Right lobe of liver (tissue), 6 donors: ENCODE measurements around the gene GRAMD4. TPM values are rescaled to one million over a fixed set of nuclear protein-coding genes. Genes with fewer than 3 reads are reported as not detected.

Source experiments
- ATAC-seq, 4 donors: fragments of 200-7000 bp; cut with Tn5 transposase; one replicate each; pipeline ENCODE4 v1.9.1; 2020; ENCODE audit warnings: mild to moderate bottlenecking in 4 of 4, moderate library complexity in 4 of 4
- DNase-seq, 3 donors: peaks; one replicate each; pipeline ENCODE4 v3.0.0-alpha.2; 2020
- H3K27ac ChIP-seq, 3 donors: fragments of 200-600 bp; one replicate each; pipeline ENCODE4 v1.8.0; 2022
- H3K27me3 ChIP-seq, 2 donors: fragments of 200-600 bp; one replicate each; pipeline ENCODE4 v1.8.0; 2022
- H3K36me3 ChIP-seq, 4 donors: fragments of 200-600 bp; sonication (generic) in 1 of 4; one replicate each; pipeline versions ENCODE4 v1.5.1 to v1.8.0; 2017 to 2022; ENCODE audit warnings: control low read depth in 1 of 4
- H3K4me1 ChIP-seq, 4 donors: fragments of 200-600 bp; sonication (generic) in 1 of 4; one replicate each; pipeline versions ENCODE4 v1.5.1 to v1.8.0; 2017 to 2022; ENCODE audit warnings: control low read depth in 1 of 4
- H3K4me3 ChIP-seq, 3 donors: fragments of 200-600 bp; one replicate each; pipeline ENCODE4 v1.8.0; 2022
- H3K9me3 ChIP-seq, 4 donors: fragments of 200-600 bp; sonication (generic) in 1 of 4; one replicate each; pipeline versions ENCODE4 v1.5.1 to v1.8.0; 2017 to 2022; ENCODE audit warnings: control low read depth in 1 of 4
- CTCF ChIP-seq, 4 donors: fragments of 200-600 bp in 3 of 4; fragments of 450-650 bp in 1 of 4; IDR thresholded peaks; one replicate each; pipeline versions ENCODE4 v1.5.1 to v1.8.0; 2016 to 2022; ENCODE audit warnings: antibody characterized with exemption in 4 of 4, mild to moderate bottlenecking in 2 of 4
- POLR2A ChIP-seq: fragments of 450-650 bp; IDR thresholded peaks from one replicate; pipeline ENCODE4 v1.6.1; 2017; ENCODE audit warnings: antibody characterized with exemption, mild to moderate bottlenecking
- WGBS: methylation state at CpG from one replicate; pipeline ENCODE4 v1.1.6; 2018; ENCODE audit warnings: low coverage, low lambda C conversion rate; ENCODE audit not compliant: insufficient coverage; ENCODE audit errors: missing lambda C conversion rate; 5-methylcytosine and 5-hydroxymethylcytosine counted together
- intact Hi-C, 2 donors: fragments of 100-400 bp; cut with DNase I; formaldehyde crosslinking; loops; one replicate each; pipeline versions ENCODE4 v1.11.2 to v1.14.1; 2022
- total RNA-seq, 6 experiments: library from RNA; depleted of rRNA in 2 of 6; stranded (reverse); fragments of >200 nt in 2 of 6; fragmentation: NEBNext Ultra II Directional in 3 of 6; extraction: Animal tissue kit (Norgen Biotek cat#: 25700) in 3 of 6; gene quantifications; one replicate each; pipeline versions ENCODE4 v1.1.0 to v1.2.4, GENCODE V29; 2016 to 2023
- donor health status: DM: no; HTN: yes; CAD: no.
- donor health status: DM: no; HTN: no; CAD: no.
- donor health status: DM: no; HTN: no; CAD: no.
- donor health status: DM: no; HTN: yes; CAD: no.
- donor health status: DM: no; HTN: yes; CAD: no.

The GRAMD4 gene
- total RNA-seq, 6 experiments from 2014 or later = 29.7 to 72.0 (median 34.8) TPM

- H3K4me1 ChIP-seq = peaks cover 0 to 5% (median 0%) of the 10 kb centered on the region in 4 donors
- no peaks in the 10 kb centered on the region for H3K27me3 ChIP-seq
- no peak overlapping the region for H3K4me3 ChIP-seq
- H3K36me3 ChIP-seq = peaks cover 0 to 16% (median 4%) of the 10 kb centered on the region in 4 donors
- ATAC-seq = no peak
- TF ChIP-seq CTCF (IDR thresholded peaks at IDR 0.05) (no peak), POLR2A (no peak)
- WGBS = 37% methylated on average over 9 of the region's 19 CpGs
- no peak overlapping the region for H3K27ac ChIP-seq
- no peaks in the 10 kb centered on the region for H3K9me3 ChIP-seq
- no peak for DNase-seq
- intact Hi-C loops = no loop called here
These were observed 54.2 kb downstream of the GRAMD4 start for GRCh38 chr22:46674367-46674781.

GRCh38 chr22:46674906-46675305, 54.7 kb downstream of the GRAMD4 start:
- TF ChIP-seq CTCF (IDR thresholded peaks at IDR 0.05) (no peak), POLR2A (no peak)
- Histone ChIP-seq H3K27ac (no peak overlapping the region), H3K4me1 (peaks cover 0 to 5% (median 0%) of the 10 kb centered on the region in 4 donors), H3K4me3 (no peak overlapping the region), H3K27me3 (no peaks in the 10 kb centered on the region), H3K9me3 (no peaks in the 10 kb centered on the region), H3K36me3 (peaks cover 0 to 16% (median 4%) of the 10 kb centered on the region in 4 donors)
- WGBS = no CpG with 5 or more reads among the region's 11 CpGs
- no peak for ATAC-seq
- intact Hi-C loops = no loop called here
- DNase-seq = no peak

GRCh38 chr22:46675479-46675878, 55.3 kb downstream of the GRAMD4 start:
- intact Hi-C loops = no loop called here
- no peaks in the 10 kb centered on the region for H3K9me3 ChIP-seq
- H3K27ac ChIP-seq = no peak overlapping the region
- H3K36me3 ChIP-seq = peaks cover 0 to 16% (median 4%) of the 10 kb centered on the region in 4 donors
- TF ChIP-seq CTCF (IDR thresholded peaks at IDR 0.05) (no peak), POLR2A (no peak)
- H3K4me3 ChIP-seq = no peak overlapping the region
- peaks cover 0 to 5% (median 0%) of the 10 kb centered on the region in 4 donors for H3K4me1 ChIP-seq
- 94% methylated on average over 12 of the region's 13 CpGs for WGBS
- no peak for ATAC-seq
- no peaks in the 10 kb centered on the region for H3K27me3 ChIP-seq
- no peak for DNase-seq

- DNase-seq (no peak), ATAC-seq (no peak)
- intact Hi-C loops = no loop called here
- no CpG with 5 or more reads among the region's 16 CpGs for WGBS
- no peak overlapping the region for H3K27ac ChIP-seq
- TF ChIP-seq CTCF (IDR thresholded peaks at IDR 0.05) = no peak
- TF ChIP-seq POLR2A = no peak
- peaks cover 0 to 5% (median 0%) of the 10 kb centered on the region in 4 donors for H3K4me1 ChIP-seq
- no peaks in the 10 kb centered on the region for H3K27me3 ChIP-seq
- no peaks in the 10 kb centered on the region for H3K9me3 ChIP-seq
- no peak overlapping the region for H3K4me3 ChIP-seq
- peaks cover 0 to 13% (median 4%) of the 10 kb centered on the region in 4 donors for H3K36me3 ChIP-seq
These were observed 55.8 kb downstream of the GRAMD4 start for GRCh38 chr22:46675938-46676337.

- Histone ChIP-seq H3K27ac (no peak overlapping the region), H3K4me1 (peaks cover 0 to 5% (median 0%) of the 10 kb centered on the region in 4 donors), H3K4me3 (no peak overlapping the region), H3K36me3 (peaks cover 0 to 9% (median 4%) of the 10 kb centered on the region in 4 donors), H3K27me3 (no peaks in the 10 kb centered on the region), H3K9me3 (no peaks in the 10 kb centered on the region)
- WGBS = no CpG with 5 or more reads among the region's 15 CpGs
- TF ChIP-seq CTCF (IDR thresholded peaks at IDR 0.05) (no peak), POLR2A (no peak)
- no peak for DNase-seq
- peak in 3 of 4 donors; percentile 1 to 21 (median 18) for ATAC-seq
- intact Hi-C loops = no loop called here
These were observed 56.3 kb downstream of the GRAMD4 start for GRCh38 chr22:46676479-46676878.
